ENCODE data around the gene ASPRV1.

ASPRV1 gene

GRCh38 chr2:69937968-69938367 lies 23.5 kb downstream of the ASPRV1 start:
- no peak for DNase-seq

- peak; percentile 55 for DNase-seq
These were observed 24.5 kb downstream of the ASPRV1 start for GRCh38 chr2:69936906-69937305.

GRCh38 chr2:69935011-69935410 lies 26.4 kb downstream of the ASPRV1 start:
- DNase-seq = no peak

GRCh38 chr2:69934614-69934908 lies 26.9 kb downstream of the ASPRV1 start:
- no peak for DNase-seq

- peak; percentile 97 for DNase-seq
These were observed 27.4 kb downstream of the ASPRV1 start for GRCh38 chr2:69933839-69934613.

- DNase-seq = peak; percentile 68
These were observed 28.1 kb downstream of the ASPRV1 start for GRCh38 chr2:69933254-69933828.

- no peak for DNase-seq
These were observed 28.9 kb downstream of the ASPRV1 start for GRCh38 chr2:69932596-69932922.

GRCh38 chr2:69931832-69932595 lies 29.4 kb downstream of the ASPRV1 start:
- DNase-seq = peak; percentile 33

GRCh38 chr2:69926849-69927515 lies 34.4 kb downstream of the ASPRV1 start:
- DNase-seq = peak; percentile 76

DNA sequence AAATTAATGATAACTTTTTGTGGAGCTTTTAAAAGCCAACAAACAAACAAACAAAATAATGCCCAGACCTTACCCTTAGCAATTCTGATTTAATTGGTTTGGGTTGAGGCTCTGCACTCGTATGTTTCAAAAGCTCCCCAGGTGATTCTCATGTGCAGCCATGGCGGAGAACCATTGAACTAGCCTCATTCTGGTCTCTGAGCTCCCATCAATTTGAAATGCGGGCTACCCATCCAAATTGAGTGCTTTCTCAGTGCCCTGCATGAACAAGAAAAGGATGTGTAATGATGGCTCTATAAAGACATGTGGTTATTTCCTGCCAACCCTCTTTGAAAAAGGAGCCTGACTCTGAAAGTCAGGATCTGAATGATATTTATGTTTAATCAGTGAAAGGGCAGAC lies 38.3 kb downstream of the ASPRV1 start:
- DNase-seq = no peak

- DNase-seq = peak; percentile 70
These were observed 43.0 kb downstream of the ASPRV1 start for GRCh38 chr2:69918401-69918800.

GRCh38 chr2:69917852-69918251 lies 43.6 kb downstream of the ASPRV1 start:
- peak; percentile 89 for DNase-seq

GRCh38 chr2:69916106-69916505 lies 45.3 kb downstream of the ASPRV1 start:
- peak; percentile 33 for DNase-seq

DNA sequence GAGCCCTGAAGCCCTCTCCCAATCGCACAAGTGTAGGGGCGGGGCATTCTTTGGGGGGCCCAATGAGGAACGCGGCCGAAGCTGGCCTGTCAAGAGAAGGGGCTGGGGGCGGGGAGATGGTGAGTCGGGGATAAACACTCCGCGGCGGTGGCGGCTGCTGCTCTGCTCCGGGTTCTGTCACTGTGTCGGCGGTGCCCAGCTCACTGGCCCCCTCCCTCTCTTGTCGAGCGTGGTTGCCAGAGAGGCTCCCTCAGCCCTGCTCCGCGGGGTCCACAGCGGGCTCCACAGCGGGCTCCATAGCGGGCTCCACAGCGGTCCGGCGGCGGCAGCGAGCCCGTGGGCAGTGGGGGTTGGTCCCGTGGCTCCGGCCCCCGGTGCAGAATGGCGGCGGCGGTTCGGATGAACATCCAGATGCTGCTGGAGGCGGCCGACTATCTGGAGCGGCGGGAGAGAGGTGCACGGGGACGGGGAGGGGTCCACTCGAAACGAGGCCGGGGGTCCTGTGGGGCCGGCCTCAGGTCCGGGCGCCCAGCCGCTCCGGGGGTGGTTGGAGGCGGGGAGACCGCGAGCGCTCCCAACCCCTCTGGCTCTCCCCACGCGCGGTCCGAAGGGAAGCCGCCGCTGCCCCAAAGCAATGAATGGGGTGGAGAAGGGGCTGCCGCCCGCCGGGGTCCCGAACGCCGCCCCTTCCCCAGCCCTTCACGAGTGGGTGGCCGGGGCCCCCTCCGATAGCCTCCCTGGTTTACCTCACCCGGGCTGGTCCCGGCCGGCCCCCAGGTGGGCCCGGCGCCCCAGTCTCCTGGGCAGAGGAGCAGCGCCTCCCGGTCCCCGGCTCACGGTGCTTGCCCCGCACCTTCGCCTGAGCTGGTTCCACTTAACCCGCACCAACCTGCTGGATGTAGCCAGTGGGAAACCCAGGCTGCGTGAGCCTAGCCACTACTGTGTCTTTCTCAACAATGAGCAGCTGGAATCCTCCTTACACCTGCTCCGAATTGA lies 46.2 kb downstream of the ASPRV1 start, which contains the start of gene MXD1:
TSS of gene MXD1 (plus strand) at position 160 of the 996 bp plus-strand sequence. CDS start at position 382, 222 bp downstream.
- DNase-seq = peak; percentile 34

- peak; percentile 100 for DNase-seq
These were observed 47.1 kb downstream of the ASPRV1 start for GRCh38 chr2:69914164-69914949.

GRCh38 chr2:69911985-69912563 lies 49.4 kb downstream of the ASPRV1 start:
- peak; percentile 75 for DNase-seq

All from inflammatory macrophage treated with lipopolysaccharide for 4 hours (primary cell).